Prostate gland (tissue), 2 donors: Measurements from ENCODE around the gene NPY2R. TPM values are rescaled to one million over a fixed set of nuclear protein-coding genes. Genes with fewer than 3 reads are reported as not detected.

Source experiments
- DNase-seq: peaks from one replicate; pipeline ENCODE4 v3.0.0-alpha.2; 2019; ENCODE audit warnings: low spot score
- H3K27ac ChIP-seq, 2 donors: fragments of 200-600 bp; sonication (generic); 2 replicates each; pipeline ENCODE4 v1.5.1; 2017 to 2019
- H3K27me3 ChIP-seq: fragments of 200-600 bp; sonication (generic); replicated peaks from 2 replicates; pipeline ENCODE4 v1.5.1; 2019; ENCODE audit not compliant: insufficient read depth
- H3K36me3 ChIP-seq, 2 donors: fragments of 200-600 bp; sonication (generic); 1 replicate in 1 of 2; 2 replicates in 1 of 2; pipeline versions ENCODE4 v1.5.1 to v1.8.1; 2017 to 2019
- H3K4me1 ChIP-seq: fragments of 200-600 bp; sonication (generic); replicated peaks from 2 replicates; pipeline ENCODE4 v1.5.1; 2019
- H3K4me3 ChIP-seq, 2 donors: fragments of 200-600 bp; sonication (generic); 2 replicates each; pipeline ENCODE4 v1.5.1; 2017 to 2019
- H3K9me3 ChIP-seq: fragments of 200-600 bp; sonication (generic); 2 replicates; pipeline ENCODE4 v1.5.1; 2017
- CTCF ChIP-seq, 4 experiments: fragments of 200-600 bp in 2 of 4; fragments of 450-650 bp in 2 of 4; sonication (generic) in 2 of 4; IDR thresholded peaks; 1 replicate in 3 of 4; 2 replicates in 1 of 4; pipeline ENCODE4 v1.5.1; 2016 to 2019; ENCODE audit warnings: antibody characterized with exemption in 4 of 4, mild to moderate bottlenecking in 2 of 4, moderate library complexity in 2 of 4
- POLR2A ChIP-seq: fragments of 450-650 bp; IDR thresholded peaks from one replicate; pipeline ENCODE4 v1.6.1; 2016; ENCODE audit warnings: antibody characterized with exemption, mild to moderate bottlenecking
- POLR2AphosphoS5 ChIP-seq: sonication (generic); formaldehyde crosslinking; IDR thresholded peaks from one replicate; pipeline ENCODE4 v1.6.1; 2017; ENCODE audit warnings: antibody characterized with exemption
- WGBS: methylation state at CpG from one replicate; pipeline ENCODE4 v1.1.5; 2018; 5-methylcytosine and 5-hydroxymethylcytosine counted together
- intact Hi-C: fragments of 100-400 bp; cut with DNase I; formaldehyde crosslinking; loops from one replicate; pipeline ENCODE4 v1.14.2; 2022
- total RNA-seq, 2 donors: library from RNA; depleted of rRNA; stranded (reverse); fragments of >200 nt; gene quantifications; one replicate each; pipeline ENCODE4 v1.1.0, GENCODE V29; 2016

Gene NPY2R
- total RNA-seq, 2 donors from 2014 or later: 2.6 TPM; not detected in 1

GRCh38 chr4:155245105-155245504, 36.7 kb downstream of the NPY2R start:
- no peaks in the 10 kb centered on the region for H3K27me3 ChIP-seq
- H3K4me1 ChIP-seq: no peaks in the 10 kb centered on the region
- H3K4me3 ChIP-seq: no peak overlapping the region
- H3K27ac ChIP-seq: no peak overlapping the region
- DNase-seq: no peak
- no peaks in the 10 kb centered on the region for H3K36me3 ChIP-seq
- intact Hi-C loops: no loop called here
- H3K9me3 ChIP-seq: no peaks in the 10 kb centered on the region
- no peak for TF ChIP-seq POLR2A
- no peak for TF ChIP-seq CTCF (IDR thresholded peaks at IDR 0.05)
- no peak for TF ChIP-seq POLR2AphosphoS5
- 92% methylated on average over 4 of the region's 4 CpGs for WGBS

GRCh38 chr4:155248002-155248896, 39.8 kb downstream of the NPY2R start:
- Histone ChIP-seq H3K4me1 (no peaks in the 10 kb centered on the region), H3K27me3 (no peaks in the 10 kb centered on the region), H3K36me3 (no peaks in the 10 kb centered on the region), H3K27ac (no peak overlapping the region), H3K4me3 (no peak overlapping the region), H3K9me3 (no peaks in the 10 kb centered on the region)
- intact Hi-C loops: no loop called here
- 49% methylated on average over 9 of the region's 9 CpGs for WGBS
- TF ChIP-seq POLR2A: no peak
- DNase-seq: no peak

- H3K27ac ChIP-seq: no peak overlapping the region
- H3K27me3 ChIP-seq: no peaks in the 10 kb centered on the region
- no peaks in the 10 kb centered on the region for H3K4me1 ChIP-seq
- no peaks in the 10 kb centered on the region for H3K9me3 ChIP-seq
- WGBS: 55% methylated on average over 8 of the region's 8 CpGs
- DNase-seq: no peak
- no peaks in the 10 kb centered on the region for H3K36me3 ChIP-seq
- TF ChIP-seq CTCF (IDR thresholded peaks at IDR 0.05) (no peak), POLR2AphosphoS5 (no peak), POLR2A (no peak)
- intact Hi-C loops: no loop called here
- no peak overlapping the region for H3K4me3 ChIP-seq
These were observed 40.7 kb downstream of the NPY2R start for GRCh38 chr4:155249016-155249566.

GRCh38 chr4:155252327-155252726, 43.9 kb downstream of the NPY2R start:
- Histone ChIP-seq H3K36me3 (no peaks in the 10 kb centered on the region), H3K4me1 (no peaks in the 10 kb centered on the region), H3K4me3 (no peak overlapping the region), H3K9me3 (no peaks in the 10 kb centered on the region), H3K27ac (no peak overlapping the region), H3K27me3 (no peaks in the 10 kb centered on the region)
- WGBS: 80% methylated on average over 1 of the region's 1 CpG
- DNase-seq: no peak
- TF ChIP-seq CTCF (IDR thresholded peaks at IDR 0.05) (no peak), POLR2A (no peak), POLR2AphosphoS5 (no peak)
- intact Hi-C loops: no loop called here

GRCh38 chr4:155263480-155263879, 55.0 kb downstream of the NPY2R start:
- H3K4me1 ChIP-seq: no peaks in the 10 kb centered on the region
- no peak overlapping the region for H3K4me3 ChIP-seq
- H3K27ac ChIP-seq: no peak overlapping the region
- TF ChIP-seq POLR2AphosphoS5 (no peak), POLR2A (no peak), CTCF (IDR thresholded peaks at IDR 0.05) (no peak)
- no peaks in the 10 kb centered on the region for H3K36me3 ChIP-seq
- intact Hi-C loops: no loop called here
- DNase-seq: no peak
- H3K27me3 ChIP-seq: no peaks in the 10 kb centered on the region
- no peaks in the 10 kb centered on the region for H3K9me3 ChIP-seq
- 76% methylated on average over 1 of the region's 1 CpG for WGBS
